DMS 273 (cell line): ENCODE data around the gene FOXL2.

Experiments
- DNase-seq: peaks from one replicate; lab custom pipeline; 2025; ENCODE audit not compliant: unreplicated experiment; lab: John Stamatoyannopoulos, UW

Gene FOXL2

DNA sequence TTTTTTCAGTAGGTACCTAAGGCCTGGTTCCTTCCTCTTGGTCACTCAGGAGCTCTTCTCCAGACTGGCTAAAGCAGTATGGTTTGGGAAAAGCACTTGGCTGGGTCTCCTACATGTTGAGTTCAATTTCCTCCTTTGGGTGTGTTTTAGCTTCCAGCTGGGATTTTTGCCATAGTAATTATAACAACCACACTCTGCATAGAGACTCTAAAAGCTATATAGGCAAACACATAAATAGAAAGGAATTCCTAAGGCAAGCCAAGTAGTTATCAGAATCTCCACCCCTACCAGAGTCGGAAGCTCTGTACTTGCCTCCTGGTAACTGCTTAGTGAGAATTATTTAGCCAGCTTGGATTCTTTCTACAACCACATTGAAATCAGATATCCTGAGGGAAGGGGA, 48.6 kb downstream of the FOXL2 start:
- DNase-seq = no peak
